HepG2 (cell line): ENCODE data around the gene SNCAIP. TPM values are rescaled to one million over a fixed set of nuclear protein-coding genes. Genes with fewer than 3 reads are reported as not detected.

Experiments
- ATAC-seq: fragments of 200-7000 bp; cut with Tn5 transposase; 3 replicates; pipeline ENCODE4 v1.9.1; 2020; ENCODE audit warnings: mild to moderate bottlenecking, moderate library complexity
- BruUV-seq: library from RNA; stranded (reverse); fragments of 400-500 nt; replicated peaks from 2 replicates; lab custom pipeline; 2021; lab: Mats Ljungman, UMichigan
- CTCF ChIA-PET: fragments of 300-600 bp; formaldehyde crosslinking; extraction: SDS; loops from one replicate; lab custom pipeline; 2021; ENCODE audit warnings: low total read pairs, inconsistent platforms, low intra/inter-chr PET ratio; lab: Yijun Ruan, JAX
- POLR2A ChIA-PET: fragments of 350-600 bp; sonication (Branson Sonifier 250); formaldehyde crosslinking; loops from one replicate; lab custom pipeline; 2020; ENCODE audit warnings: antibody characterized with exemption, inconsistent platforms; lab: Yijun Ruan, JAX
- DNase-seq: peaks from one replicate; pipeline ENCODE4 v3.0.0-alpha.2; 2015; ENCODE audit warnings: low spot score
- FAIRE-seq: peaks from 3 replicates; lab custom pipeline; 2011; peaks lifted over from hg19 to GRCh38; lab: Jason Lieb, UNC
- H2AFZ ChIP-seq: one replicate; pipeline ENCODE4 v1.6.1; 2011; ENCODE audit warnings: low read length, inconsistent platforms
- H3K27ac ChIP-seq: fragments of 300-600 bp; 3 replicates; pipeline ENCODE4 v1.8.0; 2011; ENCODE audit warnings: mixed run types, mild to moderate bottlenecking, mixed read lengths, low read length, inconsistent platforms; ENCODE audit not compliant: insufficient read depth; ENCODE audit errors: extremely low read length
- H3K27me3 ChIP-seq, 2 experiments: fragments of 200-600 bp in 1 of 2; 2 replicates in 1 of 2; 3 replicates in 1 of 2; pipeline versions ENCODE4 v1.6.0 to v1.8.0; 2011; ENCODE audit warnings: low read length in 2 of 2, mild to moderate bottlenecking in 2 of 2, moderate library complexity in 2 of 2, inconsistent platforms in 1 of 2; ENCODE audit not compliant: insufficient read depth in 2 of 2, control insufficient read depth in 1 of 2
- H3K36me3 ChIP-seq, 2 experiments: fragments of 200-600 bp in 1 of 2; replicated peaks in 1 of 2; 2 replicates in 1 of 2; 3 replicates in 1 of 2; pipeline versions ENCODE4 v1.5.1 to v1.8.0; 2011; ENCODE audit warnings: low read length in 2 of 2, inconsistent platforms in 1 of 2; ENCODE audit not compliant: insufficient read depth in 2 of 2, control insufficient read depth in 1 of 2
- H3K4me1 ChIP-seq: 2 replicates; pipeline ENCODE4 v1.5.1; 2012; ENCODE audit warnings: low read length, inconsistent platforms; ENCODE audit not compliant: insufficient read depth
- H3K4me2 ChIP-seq: 2 replicates; pipeline ENCODE4 v1.6.0; 2011; ENCODE audit warnings: low read depth, low read length, inconsistent platforms
- H3K4me3 ChIP-seq, 3 experiments: fragments of 200-600 bp in 1 of 3; sonication (generic), shearing (Covaris generic) in 1 of 3; replicated peaks in 1 of 3; 2 replicates each; pipeline ENCODE4 v1.5.1; 2011 to 2016; ENCODE audit warnings: low read length in 3 of 3, inconsistent platforms in 2 of 3, low read depth in 2 of 3, mild to moderate bottlenecking in 2 of 3, control low read depth in 1 of 3, mixed read lengths in 1 of 3; ENCODE audit not compliant: insufficient read depth in 1 of 3
- H3K79me2 ChIP-seq: one replicate; pipeline ENCODE4 v1.6.1; 2011; ENCODE audit warnings: low read length, inconsistent platforms; ENCODE audit not compliant: insufficient read depth
- H3K9ac ChIP-seq: 2 replicates; pipeline ENCODE4 v1.6.0; 2011; ENCODE audit warnings: mild to moderate bottlenecking, low read depth, low read length, inconsistent platforms; ENCODE audit not compliant: insufficient read depth
- H3K9me3 ChIP-seq: 2 replicates; pipeline ENCODE4 v1.5.1; 2012; ENCODE audit warnings: mild to moderate bottlenecking, low read length
- H4K20me1 ChIP-seq: 2 replicates; pipeline ENCODE4 v1.6.0; 2011; ENCODE audit warnings: inconsistent platforms, mild to moderate bottlenecking, low read length, moderate library complexity; ENCODE audit not compliant: insufficient read depth
- HNRNPL ChIP-seq: fragments of 200-400 bp; formaldehyde crosslinking; IDR thresholded peaks from 2 replicates; pipeline ENCODE4 v1.6.1; 2017; ENCODE audit warnings: mild to moderate bottlenecking, low read depth, low read length
- JUND ChIP-seq: sonication (generic); formaldehyde crosslinking; IDR thresholded peaks from 2 replicates; pipeline ENCODE4 v1.8.0; 2022; ENCODE audit warnings: mild to moderate bottlenecking, missing genetic modification reagents
- PLSCR1 ChIP-seq: sonication (generic); formaldehyde crosslinking; IDR thresholded peaks from 2 replicates; pipeline ENCODE4 v1.5.0; 2020; ENCODE audit warnings: missing genetic modification reagents, mild to moderate bottlenecking, borderline replicate concordance
- RBM39 ChIP-seq: fragments of 200-400 bp; formaldehyde crosslinking; IDR thresholded peaks from one replicate; pipeline ENCODE4 v1.6.1; 2018; ENCODE audit warnings: antibody characterized with exemption, mild to moderate bottlenecking, low read depth, low read length; ENCODE audit not compliant: poor library complexity, severe bottlenecking
- REXO4 ChIP-seq: sonication (generic); formaldehyde crosslinking; IDR thresholded peaks from 2 replicates; pipeline ENCODE4 v1.8.0; 2022; ENCODE audit warnings: missing genetic modification reagents, mild to moderate bottlenecking, borderline replicate concordance
- RFX1 ChIP-seq: fragments of 450-650 bp; IDR thresholded peaks from 2 replicates; pipeline ENCODE4 v1.6.1; 2017
- TFDP2 ChIP-seq: sonication (generic); formaldehyde crosslinking; IDR thresholded peaks from 2 replicates; pipeline ENCODE4 v1.4.0; 2020; ENCODE audit warnings: missing genetic modification reagents
- TMF1 ChIP-seq: sonication (generic); formaldehyde crosslinking; IDR thresholded peaks from 2 replicates; pipeline ENCODE4 v1.8.1; 2022; ENCODE audit warnings: low read depth, missing genetic modification reagents
- TRIM24 ChIP-seq: sonication (generic); formaldehyde crosslinking; IDR thresholded peaks from 2 replicates; pipeline ENCODE4 v1.8.0; 2022; ENCODE audit warnings: mild to moderate bottlenecking, missing genetic modification reagents
- ZC3H4 ChIP-seq: sonication (generic); formaldehyde crosslinking; IDR thresholded peaks from 2 replicates; pipeline ENCODE4 v1.4.0; 2020; ENCODE audit warnings: missing genetic modification reagents, borderline replicate concordance
- ZNF329 ChIP-seq: sonication (generic); formaldehyde crosslinking; IDR thresholded peaks from 2 replicates; pipeline ENCODE4 v1.9.0; 2021; ENCODE audit warnings: low read depth, mild to moderate bottlenecking, missing genetic modification reagents
- ZNF547 ChIP-seq: sonication (generic); formaldehyde crosslinking; IDR thresholded peaks from 2 replicates; pipeline ENCODE4 v1.5.1; 2020; ENCODE audit warnings: mild to moderate bottlenecking, missing genetic modification reagents
- ZNF777 ChIP-seq: sonication (generic); formaldehyde crosslinking; IDR thresholded peaks from 2 replicates; pipeline ENCODE4 v1.4.0; 2020; ENCODE audit warnings: missing genetic modification reagents
- in situ Hi-C: cut with HindIII; loops from 2 replicates; pipeline ENCODE4 v1.10.0; 2017; ENCODE audit warnings: low pct_unique_long_range_greater_than_20kb; ENCODE audit not compliant: extremely low pct_ligation_motif_present
- intact Hi-C: fragments of 100-400 bp; cut with micrococcal nuclease; formaldehyde crosslinking; loops from one replicate; pipeline ENCODE4 v1.10.0; 2022; ENCODE audit not compliant: unreplicated experiment
- polyA plus RNA-seq, 8 experiments: library from polyadenylated mRNA; depleted of rRNA in 3 of 8; stranded (reverse) in 7 of 8; unstranded in 1 of 8; fragments of >200 nt; fragmentation: Illumina TruSeq in 4 of 8; extraction: Trizol in 4 of 8; gene quantifications; 2 replicates each; pipeline versions ENCODE4 v1.2.1 to v1.2.3, GENCODE V29; 2011 to 2016; ENCODE audit warnings: low read depth in 4 of 8, missing spikeins in 1 of 8, mixed read lengths in 1 of 8; ENCODE audit not compliant: insufficient read depth in 1 of 8
- total RNA-seq, 5 experiments: library from RNA; depleted of rRNA; stranded (reverse); fragments of >200 nt; fragmentation: Illumina TruSeq; extraction: Trizol; gene quantifications; 2 replicates each; pipeline ENCODE4 v1.2.3, GENCODE V29; 2016; ENCODE audit warnings: low read depth in 1 of 5
- TF ChIP-seq, protein P1 (sequence below): sonication (generic); formaldehyde crosslinking; IDR thresholded peaks from 2 replicates; pipeline ENCODE4 v1.5.0; 2020; ENCODE audit warnings: mild to moderate bottlenecking, missing genetic modification reagents, borderline replicate concordance
- TF ChIP-seq, protein P2 (sequence below): sonication (generic); formaldehyde crosslinking; IDR thresholded peaks from 2 replicates; pipeline ENCODE4 v1.4.0; 2020; ENCODE audit warnings: missing genetic modification reagents; ENCODE audit errors: not compliant biosample characterization
- TF ChIP-seq, protein P3 (sequence below): sonication (generic); formaldehyde crosslinking; IDR thresholded peaks from 2 replicates; pipeline ENCODE4 v1.4.0; 2020; ENCODE audit warnings: mild to moderate bottlenecking, missing genetic modification reagents

The SNCAIP gene
- total and polyA plus RNA-seq, 2 of the 13 experiments (the other 11 are each of a cell fraction or from before 2014, with no cell fraction given): not detected

DNA sequence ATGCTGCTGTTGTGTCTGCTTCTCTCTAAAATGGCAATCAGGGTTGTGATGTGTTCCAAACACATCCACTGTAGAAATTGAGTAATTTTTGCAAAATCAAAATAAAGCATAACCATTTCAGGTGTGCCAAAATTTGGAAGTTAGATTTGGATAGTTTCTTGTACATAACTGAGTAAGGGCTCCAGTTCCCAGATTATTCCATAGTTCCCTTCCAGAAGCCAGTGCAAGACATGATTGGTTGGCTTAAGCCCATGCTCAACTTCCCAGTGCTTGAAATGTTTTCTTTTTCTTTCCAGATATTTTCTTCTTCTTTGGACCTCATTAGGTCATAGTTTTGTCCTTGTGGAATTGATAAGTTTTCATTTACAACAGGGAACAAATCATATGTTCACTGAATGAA is 64.2 kb downstream of the SNCAIP start:
- Histone ChIP-seq H3K4me2 (no peak overlapping the region), H3K27me3 (no peaks in the 10 kb centered on the region), H3K36me3 (no peaks in the 10 kb centered on the region), H3K27ac (no peak overlapping the region), H3K4me3 (no peak overlapping the region), H3K9me3 (no peaks in the 10 kb centered on the region), H3K4me1 (no peaks in the 10 kb centered on the region), H2AFZ (no peak overlapping the region), H3K9ac (no peak overlapping the region), H4K20me1 (no peaks in the 10 kb centered on the region), H3K79me2 (no peaks in the 10 kb centered on the region)
- DNase-seq (no peak), FAIRE-seq (no peak), ATAC-seq (no peak)
- intact Hi-C loops: no loop called here
- ChIA-PET POLR2A (no interaction called here), CTCF (no interaction called here)
- in situ Hi-C loops: no loop called here
- BruUV-seq: no TSS peak
- TF ChIP-seq REXO4 (CRISPR knock-in tag) (no peak), RBM39 (no peak), PLSCR1 (CRISPR knock-in tag) (no peak), TFDP2 (CRISPR knock-in tag) (no peak), ZC3H4 (CRISPR knock-in tag) (no peak), JUND (CRISPR knock-in tag) (no peak), ZNF329 (CRISPR knock-in tag) (no peak), HNRNPL (no peak), TMF1 (no peak), ZNF547 (no peak), TRIM24 (no peak), ZNF777 (CRISPR knock-in tag) (no peak), RFX1 (no peak)
- TF ChIP-seq, protein P1, sequence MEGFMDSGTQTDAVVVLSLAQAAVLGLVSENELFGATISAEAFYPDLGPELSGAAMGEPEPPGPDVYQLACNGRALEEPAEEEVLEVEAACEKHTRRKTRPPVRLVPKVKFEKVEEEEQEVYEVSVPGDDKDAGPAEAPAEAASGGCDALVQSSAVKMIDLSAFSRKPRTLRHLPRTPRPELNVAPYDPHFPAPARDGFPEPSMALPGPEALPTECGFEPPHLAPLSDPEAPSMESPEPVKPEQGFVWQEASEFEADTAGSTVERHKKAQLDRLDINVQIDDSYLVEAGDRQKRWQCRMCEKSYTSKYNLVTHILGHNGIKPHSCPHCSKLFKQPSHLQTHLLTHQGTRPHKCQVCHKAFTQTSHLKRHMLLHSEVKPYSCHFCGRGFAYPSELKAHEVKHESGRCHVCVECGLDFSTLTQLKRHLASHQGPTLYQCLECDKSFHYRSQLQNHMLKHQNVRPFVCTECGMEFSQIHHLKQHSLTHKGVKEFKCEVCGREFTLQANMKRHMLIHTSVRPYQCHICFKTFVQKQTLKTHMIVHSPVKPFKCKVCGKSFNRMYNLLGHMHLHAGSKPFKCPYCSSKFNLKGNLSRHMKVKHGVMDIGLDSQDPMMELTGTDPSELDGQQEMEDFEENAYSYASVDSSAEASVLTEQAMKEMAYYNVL (CRISPR knock-in tag): no peak
- TF ChIP-seq, protein P2, sequence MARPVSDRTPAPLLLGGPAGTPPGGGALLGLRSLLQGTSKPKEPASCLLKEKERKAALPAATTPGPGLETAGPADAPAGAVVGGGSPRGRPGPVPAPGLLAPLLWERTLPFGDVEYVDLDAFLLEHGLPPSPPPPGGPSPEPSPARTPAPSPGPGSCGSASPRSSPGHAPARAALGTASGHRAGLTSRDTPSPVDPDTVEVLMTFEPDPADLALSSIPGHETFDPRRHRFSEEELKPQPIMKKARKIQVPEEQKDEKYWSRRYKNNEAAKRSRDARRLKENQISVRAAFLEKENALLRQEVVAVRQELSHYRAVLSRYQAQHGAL (CRISPR knock-in tag): no peak
- TF ChIP-seq, protein P3, sequence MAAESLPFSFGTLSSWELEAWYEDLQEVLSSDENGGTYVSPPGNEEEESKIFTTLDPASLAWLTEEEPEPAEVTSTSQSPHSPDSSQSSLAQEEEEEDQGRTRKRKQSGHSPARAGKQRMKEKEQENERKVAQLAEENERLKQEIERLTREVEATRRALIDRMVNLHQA (CRISPR knock-in tag): no peak
